Measurements from ENCODE around the gene POLE.

POLE gene

GRCh38 chr12:132687211-132688164, at the start of gene POLE, which contains the start of gene PXMP2:
Gene POLE (minus strand): TSS chr12:132687342. CDS start chr12:132687315, 27 bp downstream.
Gene PXMP2 (plus strand): TSS chr12:132687587. CDS start chr12:132687671, 84 bp downstream.
- peak; percentile 92 to 93 for DNase-seq (ENCODE audit: low read depth in 2 of 2)

DNA sequence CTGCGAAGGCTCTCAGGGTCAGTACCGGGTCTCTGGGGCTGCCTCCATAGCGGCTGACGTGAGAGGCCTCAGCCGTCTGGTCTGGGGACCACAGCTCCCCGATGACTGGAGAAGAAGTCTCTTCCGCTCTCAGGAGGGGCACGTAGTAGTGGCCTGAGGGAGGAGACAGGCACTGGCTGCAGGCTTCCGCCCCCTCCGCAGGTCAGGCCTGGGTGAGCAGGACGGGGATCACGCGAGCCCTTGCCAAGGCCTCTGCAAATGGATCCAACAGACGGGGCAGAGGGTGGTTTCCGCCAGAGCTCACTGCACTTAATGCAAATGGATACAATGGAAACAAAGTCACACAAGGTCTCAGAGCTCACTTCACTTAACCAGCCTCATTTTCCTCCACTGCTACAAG, 49.8 kb upstream of the POLE start:
- DNase-seq (ENCODE audit: low read depth in 2 of 2): no peak

DNA sequence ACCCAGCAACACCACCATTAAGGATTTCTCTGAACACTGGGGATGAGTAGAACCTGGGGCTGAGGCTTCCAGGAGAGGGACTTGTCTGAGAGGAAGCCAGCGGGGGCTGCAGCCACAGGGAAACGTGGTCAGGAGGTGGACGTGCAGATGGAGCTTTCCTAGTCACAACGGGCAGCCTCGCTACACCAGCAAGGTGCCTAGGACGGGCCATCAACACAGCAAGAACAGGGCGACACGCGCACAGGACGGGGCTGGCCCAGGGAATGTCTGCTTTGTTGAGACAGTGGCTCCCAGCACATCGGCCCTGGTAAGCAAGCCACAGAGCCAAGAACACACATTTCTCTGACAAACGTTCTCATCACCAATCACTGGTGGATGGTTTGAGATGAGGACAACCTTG, 49.2 kb upstream of the POLE start:
- no peak for DNase-seq (ENCODE audit: low read depth in 2 of 2)

GRCh38 chr12:132735496-132735895, 48.4 kb upstream of the POLE start:
- DNase-seq (ENCODE audit: low read depth in 2 of 2): no peak

- no peak for DNase-seq (ENCODE audit: low read depth in 2 of 2)
Observed at GRCh38 chr12:132734206-132734605, 47.1 kb upstream of the POLE start.

DNA sequence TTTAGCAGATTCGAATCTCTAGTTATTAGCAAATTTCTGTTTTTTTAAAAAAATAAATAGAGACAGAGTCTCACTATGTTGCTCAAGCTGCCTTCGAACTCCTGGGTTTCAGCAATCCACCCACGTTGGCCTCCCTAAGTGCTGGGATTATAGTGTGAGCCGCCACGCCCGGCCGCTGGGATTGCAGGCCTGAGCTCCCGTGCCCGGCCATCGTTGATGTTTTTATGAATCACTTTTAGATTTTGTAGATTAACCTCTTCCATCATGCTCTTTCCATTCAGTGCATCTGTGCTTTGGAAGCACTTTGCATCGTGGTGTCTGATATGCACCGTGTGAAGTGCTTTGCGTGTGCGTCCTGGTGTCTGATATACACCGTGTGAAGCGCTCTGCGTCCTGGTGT, 44.4 kb upstream of the POLE start:
- no peak for DNase-seq (ENCODE audit: low read depth in 2 of 2)

GRCh38 chr12:132730353-132730752, 43.2 kb upstream of the POLE start:
- DNase-seq (ENCODE audit: low read depth in 2 of 2): no peak

- no peak for DNase-seq (ENCODE audit: low read depth in 2 of 2)
Observed at GRCh38 chr12:132729541-132730320, 42.6 kb upstream of the POLE start.

DNA sequence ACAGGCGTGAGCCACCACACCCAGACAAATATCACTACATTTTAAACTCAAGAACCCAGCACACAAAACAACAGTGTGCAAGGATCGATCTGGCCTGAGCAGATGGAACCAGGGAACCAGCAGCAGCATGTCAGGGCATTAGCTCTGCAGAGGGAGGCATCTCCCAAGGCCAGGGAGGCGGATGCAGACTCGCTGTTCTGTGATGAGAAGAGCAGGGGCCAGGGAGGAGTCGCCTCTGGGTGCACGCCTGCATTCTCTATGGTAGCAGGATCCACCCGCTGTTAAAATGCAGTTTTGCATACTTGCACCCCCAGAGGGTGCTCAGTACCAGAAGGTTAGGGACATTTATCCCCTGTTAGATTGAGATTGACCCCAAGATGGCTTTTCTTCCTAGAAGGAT, 41.4 kb upstream of the POLE start:
- no peak for DNase-seq (ENCODE audit: low read depth in 2 of 2)

- no peak for DNase-seq (ENCODE audit: low read depth in 2 of 2)
Observed at GRCh38 chr12:132727091-132727794, 40.1 kb upstream of the POLE start.

GRCh38 chr12:132726386-132726785, 39.2 kb upstream of the POLE start:
- no peak for DNase-seq (ENCODE audit: low read depth in 2 of 2)

- DNase-seq (ENCODE audit: low read depth in 2 of 2): no peak
Observed at GRCh38 chr12:132724506-132725241, 37.5 kb upstream of the POLE start.

- no peak for DNase-seq (ENCODE audit: low read depth in 2 of 2)
Observed at GRCh38 chr12:132723764-132724140, 36.6 kb upstream of the POLE start.

DNA sequence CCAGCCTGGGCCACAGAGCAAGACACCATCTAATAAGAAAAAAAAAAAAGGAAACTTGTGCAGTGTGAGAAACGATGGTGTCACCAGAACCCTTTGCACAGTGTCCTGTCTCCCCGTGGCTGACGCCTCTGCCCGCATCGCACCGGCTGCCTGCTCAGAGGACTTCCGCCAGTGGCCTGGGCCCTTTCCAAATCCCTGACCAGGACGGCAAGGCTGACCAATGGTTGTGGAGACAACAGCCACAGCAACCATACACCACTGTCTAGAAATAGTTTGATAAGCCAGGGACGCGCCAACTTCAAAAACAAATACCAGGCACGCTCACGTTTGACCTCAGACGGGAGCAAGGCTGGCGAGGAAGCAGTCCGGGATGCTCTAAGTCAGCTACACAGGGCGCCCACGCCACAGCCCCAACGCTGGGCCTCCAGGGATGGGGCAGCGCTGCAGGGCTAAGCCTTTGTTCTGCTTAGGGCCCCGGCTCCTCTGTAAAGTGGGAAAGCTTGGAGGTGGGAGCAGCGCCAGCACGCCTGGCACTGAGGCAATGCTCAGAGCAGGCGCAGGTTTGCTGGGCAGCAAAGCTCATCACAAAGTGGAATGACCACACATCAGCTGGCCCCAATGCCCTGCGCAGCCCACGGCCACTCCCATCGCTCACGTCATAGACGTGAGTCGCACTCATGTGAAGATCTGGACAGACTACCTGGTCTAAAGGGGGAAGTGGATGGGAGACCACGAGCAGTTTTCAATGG, 36.0 kb upstream of the POLE start:
- no peak for DNase-seq (ENCODE audit: low read depth in 2 of 2)

DNA sequence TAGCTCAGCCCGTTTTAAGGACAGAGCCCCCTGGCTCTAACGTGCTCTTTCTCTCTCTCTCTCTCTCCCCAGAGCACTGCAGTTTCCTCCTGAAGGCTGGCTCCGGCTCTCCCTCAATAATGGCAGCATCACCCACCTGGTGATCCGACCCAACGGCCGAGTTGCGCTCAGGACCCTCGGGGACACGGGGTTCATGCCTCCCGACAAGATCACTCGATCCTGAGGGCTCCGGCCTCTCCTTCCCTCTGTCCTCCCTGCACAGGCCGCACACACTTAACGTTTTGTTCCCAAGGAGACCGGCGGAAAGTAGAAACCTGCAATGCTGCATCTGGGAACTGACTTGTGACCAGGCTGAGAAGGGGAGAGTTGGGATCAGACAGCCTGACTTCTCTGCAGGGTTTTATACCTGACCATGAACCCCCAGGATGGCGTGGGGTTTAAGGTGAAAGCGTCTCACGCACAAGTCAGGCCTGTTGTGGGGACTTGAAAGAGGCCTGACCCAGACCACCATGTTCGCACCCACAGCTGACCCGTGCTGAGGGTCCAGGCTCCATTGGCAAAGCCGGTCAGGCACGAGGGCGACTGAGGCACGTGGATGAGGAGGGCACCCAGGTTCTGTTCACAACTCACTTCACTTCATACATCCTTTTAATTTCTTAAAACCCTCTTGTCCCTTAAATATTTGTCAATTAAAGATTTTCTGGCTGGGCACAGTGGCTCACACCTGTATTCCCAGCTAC, 33.6 kb upstream of the POLE start:
- DNase-seq (ENCODE audit: low read depth in 2 of 2): no peak

GRCh38 chr12:132719954-132720324, 32.8 kb upstream of the POLE start:
- DNase-seq (ENCODE audit: low read depth in 2 of 2): no peak

GRCh38 chr12:132719141-132719953, 32.2 kb upstream of the POLE start:
- no peak for DNase-seq (ENCODE audit: low read depth in 2 of 2)

- DNase-seq (ENCODE audit: low read depth in 2 of 2): no peak
Observed at GRCh38 chr12:132718644-132719043, 31.5 kb upstream of the POLE start.

Data from activated CD4-positive, alpha-beta T cell treated with anti-CD3 and anti-CD28 coated beads for 24 hours (primary cell).